GM18508 (cell line): ENCODE measurements around the gene TEDC2.

Experiments used
- ATAC-seq: cut with Tn5 transposase; IDR thresholded peaks from one replicate; pipeline ENCODE4 v1.9.1; 2021; ENCODE audit warnings: moderate number of reproducible peaks; ENCODE audit not compliant: insufficient read depth, unreplicated experiment

Gene TEDC2

DNA sequence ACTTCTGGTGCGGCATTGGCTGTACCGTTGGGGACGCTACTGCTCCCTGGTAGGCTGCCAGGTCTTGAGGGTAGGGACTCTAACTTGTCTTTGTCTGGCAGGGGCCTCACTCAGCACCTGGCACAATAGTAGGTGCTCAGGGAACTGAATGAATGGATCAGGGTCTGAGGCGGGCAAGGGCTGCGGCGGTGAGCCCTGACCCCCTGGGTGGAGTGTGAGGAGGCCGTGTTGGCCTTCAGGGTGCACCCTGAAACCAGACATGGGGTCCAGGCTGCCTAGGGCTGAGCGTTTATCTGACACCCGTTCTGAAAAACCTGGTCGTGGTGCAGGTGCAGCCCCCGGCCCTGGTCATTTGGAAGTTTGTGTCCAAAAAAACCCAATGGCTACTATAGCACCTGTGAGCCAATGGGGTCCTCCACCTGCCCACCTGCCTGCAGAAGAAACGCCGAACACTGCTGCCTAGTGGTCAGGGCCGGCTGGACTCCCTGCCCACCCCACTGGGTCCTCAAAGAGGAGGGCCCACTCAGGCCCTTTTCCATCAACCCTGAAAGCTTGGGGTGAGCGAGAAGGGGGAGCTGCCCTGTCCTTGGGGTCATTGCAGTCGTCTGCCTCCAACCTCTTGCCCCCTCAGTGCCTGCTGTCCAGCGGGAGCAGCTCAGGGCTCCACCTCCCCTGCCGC, 49.0 kb downstream of the TEDC2 start:
- no peak for ATAC-seq

DNA sequence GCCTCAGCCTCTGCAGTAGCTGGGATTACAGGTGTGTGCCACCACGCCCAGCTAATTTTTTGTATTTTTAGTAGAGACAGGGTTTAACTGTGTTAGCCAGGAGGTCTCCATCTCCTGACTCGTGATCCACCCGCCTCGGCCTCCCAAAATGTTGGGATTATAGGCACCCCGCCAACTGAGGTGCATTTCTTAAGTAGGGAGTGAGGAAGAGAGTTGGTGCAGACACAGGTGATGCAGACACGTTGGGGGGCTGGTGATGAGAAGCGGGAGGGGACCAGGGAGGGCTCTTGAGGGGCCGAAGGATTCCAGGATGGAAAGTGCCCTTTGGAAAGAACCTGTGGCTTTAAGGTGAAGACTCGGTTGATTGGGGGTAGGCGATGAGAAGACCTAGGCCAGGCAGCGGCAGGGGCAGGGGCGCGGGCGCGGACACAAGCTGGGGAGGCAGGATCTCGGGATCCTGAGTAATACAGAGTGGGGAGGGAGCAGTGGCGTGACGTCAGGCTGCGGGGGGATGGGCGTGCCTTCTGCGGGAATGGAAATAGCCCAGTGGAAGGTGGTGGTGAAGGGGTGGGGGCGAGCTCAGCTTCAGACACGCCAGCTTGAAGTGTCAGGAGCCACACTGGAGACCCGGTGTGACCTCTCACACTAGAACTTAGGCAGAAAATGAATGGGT, 51.4 kb downstream of the TEDC2 start:
- ATAC-seq: no peak

GRCh38 chr16:2511996-2512734, 52.3 kb downstream of the TEDC2 start:
- no peak for ATAC-seq

GRCh38 chr16:2512735-2513404, 53.0 kb downstream of the TEDC2 start:
- ATAC-seq: no peak

- peak; percentile 34 for ATAC-seq
Observed at GRCh38 chr16:2513405-2514332, 53.8 kb downstream of the TEDC2 start, which contains the start of gene ATP6V0C. ATP6V0C (plus strand) TSS chr16:2513952; CDS start chr16:2514104, 152 bp downstream.
